ENCODE results near the gene ZNF518B. TPM values are rescaled to one million over a fixed set of nuclear protein-coding genes. Genes with fewer than 3 reads are reported as not detected.

ZNF518B gene
- total and polyA plus RNA-seq, 2 of the 13 experiments (the other 11 are each of a cell fraction or from before 2014, with no cell fraction given): 0.02 TPM; not detected in 1

GRCh38 chr4:10461091-10461849 is 4.0 kb upstream of the ZNF518B start (continued):
- TF ChIP-seq HMGXB3 (CRISPR knock-in tag; IDR thresholded peaks at IDR 0.05; ENCODE audit: borderline replicate concordance): no peak
- peak; percentile 21; the same call in 1 of the 2 replicates for TF ChIP-seq TFDP1 (CRISPR knock-in tag; IDR thresholded peaks at IDR 0.05; ENCODE audit: borderline replicate concordance)
- TF ChIP-seq NCOR1 (IDR thresholded peaks at IDR 0.05; ENCODE audit: borderline replicate concordance, low read length): no peak
- TF ChIP-seq FLYWCH1 (CRISPR knock-in tag; IDR thresholded peaks at IDR 0.05): no peak
- TF ChIP-seq HOXA3 (CRISPR knock-in tag; IDR thresholded peaks at IDR 0.05): peak; percentile 13; the same call in 1 of the 2 replicates
- 0 out of 2 replicates have a peak, but pooled peaks have one; percentile 47 for TF ChIP-seq EEA1 (CRISPR knock-in tag; IDR thresholded peaks at IDR 0.05; ENCODE audit: borderline replicate concordance)
- no peak for TF ChIP-seq LBX2 (CRISPR knock-in tag; IDR thresholded peaks at IDR 0.05; ENCODE audit: borderline replicate concordance)
- no peak for TF ChIP-seq ZNF335 (CRISPR knock-in tag; IDR thresholded peaks at IDR 0.05)
- TF ChIP-seq TAF1 (CRISPR knock-in tag; IDR thresholded peaks at IDR 0.05): no peak
- TF ChIP-seq HNRNPLL (IDR thresholded peaks at IDR 0.05; ENCODE audit: low read depth, low read length, poor library complexity, severe bottlenecking): peak; percentile 22
- no peak for TF ChIP-seq RNF219 (CRISPR knock-in tag; IDR thresholded peaks at IDR 0.05)
- no peak for TF ChIP-seq ZBTB37 (CRISPR knock-in tag; IDR thresholded peaks at IDR 0.05)
- TF ChIP-seq GLMP (CRISPR knock-in tag; IDR thresholded peaks at IDR 0.05; ENCODE audit: borderline replicate concordance): no peak
- TF ChIP-seq KLF13 (CRISPR knock-in tag; IDR thresholded peaks at IDR 0.05): no peak
- TF ChIP-seq ZFP62 (CRISPR knock-in tag; IDR thresholded peaks at IDR 0.05): no peak
- no peak for TF ChIP-seq PAF1 (CRISPR knock-in tag; IDR thresholded peaks at IDR 0.05)
- no peak for TF ChIP-seq SALL2 (CRISPR knock-in tag; IDR thresholded peaks at IDR 0.05)
